Dedifferentiated amniotic fluid mesenchymal stem cell (primary cell): ENCODE measurements around the gene RAB29.

ENCODE experiments used
- DNase-seq: peaks from one replicate; pipeline ENCODE4 v3.0.0-alpha.2; 2016; ENCODE audit errors: extremely low spot score

The RAB29 gene

DNA sequence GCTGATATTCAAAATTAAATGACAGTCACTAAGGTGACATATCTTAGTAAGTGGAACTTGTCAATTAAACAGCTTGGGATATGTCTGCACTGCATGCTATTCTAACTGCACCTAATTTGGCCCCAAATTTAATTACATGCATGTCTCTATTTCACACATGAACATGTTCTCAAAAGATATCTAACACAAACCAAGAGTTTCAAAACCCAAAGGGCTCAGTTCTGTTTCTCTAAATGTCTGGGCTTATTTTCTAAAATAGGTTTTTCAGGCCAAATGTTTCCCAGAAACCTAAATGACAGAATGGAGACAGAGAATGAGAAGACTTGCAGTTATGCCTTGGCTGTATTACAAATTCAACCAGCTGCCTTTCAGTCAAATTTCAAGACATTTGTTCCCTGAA is 11.3 kb downstream of the RAB29 start:
- DNase-seq: no peak

DNA sequence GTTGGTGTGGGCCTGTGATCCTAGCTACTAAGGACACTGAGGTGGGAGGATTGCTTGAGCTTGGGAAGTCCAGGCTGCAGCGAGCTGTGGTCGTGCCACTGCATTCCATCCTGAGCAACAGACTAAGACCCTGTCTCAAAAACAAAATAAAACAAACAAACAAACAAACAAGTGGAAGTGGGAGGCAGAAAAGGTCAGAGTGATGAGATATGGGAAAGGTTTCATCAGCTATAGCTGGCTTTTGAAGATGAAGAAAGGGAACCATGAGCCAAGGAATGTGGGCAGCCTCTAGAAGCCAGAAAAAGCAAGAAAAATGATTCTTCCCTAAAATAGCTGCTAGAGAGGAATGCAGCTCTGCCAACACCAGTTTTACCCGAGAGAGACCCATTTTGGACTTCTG is 14.7 kb downstream of the RAB29 start:
- DNase-seq: no peak

GRCh38 chr1:205756552-205756951 is 18.7 kb downstream of the RAB29 start:
- DNase-seq: no peak

GRCh38 chr1:205754857-205755256 is 20.4 kb downstream of the RAB29 start:
- no peak for DNase-seq

DNA sequence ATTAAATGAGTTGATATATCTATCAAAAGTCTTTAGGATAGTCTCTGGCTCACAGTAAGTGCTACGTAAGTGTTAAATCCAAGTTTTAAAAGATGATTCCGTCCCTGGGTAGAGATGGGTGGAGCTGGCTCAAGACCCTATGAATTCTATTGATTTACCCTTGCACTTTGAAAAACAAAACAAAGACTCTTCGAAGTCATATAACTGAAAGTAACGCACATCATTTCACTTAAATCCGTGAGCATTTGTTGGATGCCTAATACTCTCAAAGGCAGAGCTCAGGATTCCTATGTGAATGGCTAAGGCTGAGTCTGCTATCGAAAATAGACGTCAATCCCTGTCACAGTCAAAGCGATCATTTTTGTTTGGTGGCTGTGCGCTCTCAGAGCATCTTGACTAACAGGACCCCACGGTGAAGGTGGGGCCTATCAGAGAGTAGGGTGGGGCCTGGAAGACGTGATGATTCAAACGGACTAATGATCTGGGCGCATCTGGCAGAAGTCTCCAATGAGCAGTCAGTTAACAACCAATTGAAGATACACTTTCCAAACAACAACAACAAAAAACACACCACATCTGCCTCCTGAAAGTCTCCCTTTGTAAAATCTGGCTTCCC is 24.1 kb downstream of the RAB29 start:
- DNase-seq: no peak

DNA sequence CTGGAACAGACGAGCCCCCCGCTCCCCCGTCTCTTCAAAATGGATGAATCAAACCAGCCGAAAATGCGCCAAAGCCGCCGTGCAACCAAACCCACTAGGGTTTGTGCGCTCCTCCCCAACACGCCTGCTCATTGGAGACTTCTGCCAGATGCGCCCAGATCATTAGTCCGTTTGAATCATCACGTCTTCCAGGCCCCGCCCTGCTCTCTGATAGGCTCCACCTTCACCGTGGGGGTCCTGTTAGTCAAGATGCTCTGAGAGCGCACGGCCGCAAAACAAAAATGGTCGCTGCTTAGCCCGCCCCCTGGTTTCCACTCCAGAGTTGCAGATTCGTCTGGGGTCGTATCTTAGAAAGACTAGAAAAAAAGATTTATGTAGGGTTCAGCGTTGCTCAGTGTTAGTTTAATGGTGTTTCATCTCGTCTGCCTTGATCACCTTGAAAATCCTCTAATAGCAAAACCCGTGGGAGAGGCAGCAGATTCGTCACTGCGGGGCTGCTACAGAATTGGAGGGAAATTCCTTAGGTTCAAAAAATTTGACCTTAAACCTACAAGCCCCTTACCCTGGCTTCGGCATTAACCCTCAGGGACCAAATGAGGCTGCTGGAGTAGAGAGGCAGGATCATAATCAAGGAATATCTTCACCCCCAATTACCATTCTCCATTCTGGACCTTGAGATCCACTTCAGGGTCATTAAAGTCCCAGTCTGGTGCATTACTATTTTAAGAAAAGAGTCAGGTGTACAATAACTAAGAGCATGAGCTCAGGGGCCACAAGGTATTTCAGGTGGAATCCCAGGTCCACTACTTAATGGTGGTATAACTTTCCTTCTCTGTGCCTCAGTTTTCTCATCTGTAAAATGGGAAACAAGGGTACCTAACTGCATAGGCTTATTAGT is 24.9 kb downstream of the RAB29 start, which contains the start of gene NUCKS1:
Gene NUCKS1, minus strand, starts transcription at position 45 of the 898 bp plus-strand sequence. CDS start 209 bp downstream, outside the sequence.
- peak; percentile 99 for DNase-seq

DNA sequence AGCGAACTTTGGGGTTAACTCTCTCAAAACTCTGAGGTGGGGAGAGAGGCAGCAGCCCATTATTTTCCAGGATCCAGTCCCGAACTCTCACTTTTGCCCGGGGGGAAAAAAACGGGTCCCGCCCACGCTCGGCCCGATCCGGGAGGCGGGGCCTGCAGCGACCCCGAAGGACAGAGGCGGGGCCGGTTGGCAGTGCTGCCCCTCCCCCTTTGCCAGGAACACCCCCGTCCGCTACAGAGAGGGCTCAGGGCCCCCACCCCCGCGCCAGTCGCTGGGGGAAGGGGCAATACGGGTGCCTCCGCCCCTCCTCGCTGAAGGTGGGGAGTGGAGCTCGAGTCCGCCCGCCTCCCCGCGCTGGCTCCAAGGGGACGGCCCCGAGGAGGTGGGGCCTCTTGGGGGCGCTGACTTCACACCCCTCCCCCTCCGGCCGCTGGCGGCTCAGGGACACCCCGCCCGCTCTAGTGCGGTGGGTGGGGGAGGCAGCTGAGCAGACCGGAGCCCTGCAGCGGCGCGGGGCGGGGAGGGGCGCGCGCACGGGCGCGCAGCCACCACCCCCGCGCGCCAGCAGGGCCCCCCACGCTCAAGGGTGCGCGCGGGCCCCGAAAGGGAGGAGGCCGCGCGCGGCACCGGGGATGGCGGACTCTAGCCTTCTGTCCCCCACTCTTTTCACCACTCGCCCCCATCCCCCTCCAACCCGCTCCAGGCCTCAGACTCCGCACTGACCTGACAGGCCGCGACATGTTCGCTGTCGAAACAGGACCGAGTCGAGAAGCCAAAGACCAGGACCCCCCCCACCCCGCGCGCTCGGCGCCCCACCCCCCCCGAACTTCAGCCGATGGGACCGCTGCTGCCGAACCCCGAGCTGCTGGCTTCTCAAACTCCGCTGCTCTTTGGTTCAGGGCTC is 25.8 kb downstream of the RAB29 start:
- DNase-seq: peak; percentile 90

- DNase-seq: peak; percentile 87
Measured at GRCh38 chr1:205748403-205749233, 26.7 kb downstream of the RAB29 start.

GRCh38 chr1:205746757-205747412 is 28.4 kb downstream of the RAB29 start:
- DNase-seq: no peak

DNA sequence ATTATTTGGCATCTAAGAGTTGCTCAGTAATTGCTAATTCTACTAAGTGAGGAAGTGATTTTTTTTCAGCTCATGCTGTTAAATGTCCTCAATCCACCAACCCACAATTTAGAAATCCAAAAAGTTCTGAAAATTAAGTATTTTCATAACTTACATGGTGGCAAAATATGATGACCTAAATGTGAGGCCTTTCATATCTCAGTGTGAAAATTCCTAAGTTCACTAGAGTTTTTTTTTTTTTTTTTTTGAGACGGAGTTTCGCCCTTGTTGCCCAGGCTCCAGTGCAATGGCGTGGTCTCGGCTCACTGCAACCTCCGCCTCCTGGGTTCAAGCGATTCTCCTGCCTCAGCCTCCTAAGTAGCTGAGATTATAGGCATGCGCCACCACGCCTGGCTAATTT is 30.9 kb downstream of the RAB29 start:
- DNase-seq: no peak

- no peak for DNase-seq
Measured at GRCh38 chr1:205743977-205744376, 31.3 kb downstream of the RAB29 start.

- DNase-seq: no peak
Measured at GRCh38 chr1:205741681-205742080, 33.6 kb downstream of the RAB29 start.

GRCh38 chr1:205739348-205740160 is 35.7 kb downstream of the RAB29 start:
- DNase-seq: peak; percentile 25

GRCh38 chr1:205735218-205735617 is 40.1 kb downstream of the RAB29 start:
- DNase-seq: no peak

- no peak for DNase-seq
Measured at GRCh38 chr1:205733438-205734175, 41.7 kb downstream of the RAB29 start.

GRCh38 chr1:205729945-205730610 is 45.2 kb downstream of the RAB29 start:
- no peak for DNase-seq

DNA sequence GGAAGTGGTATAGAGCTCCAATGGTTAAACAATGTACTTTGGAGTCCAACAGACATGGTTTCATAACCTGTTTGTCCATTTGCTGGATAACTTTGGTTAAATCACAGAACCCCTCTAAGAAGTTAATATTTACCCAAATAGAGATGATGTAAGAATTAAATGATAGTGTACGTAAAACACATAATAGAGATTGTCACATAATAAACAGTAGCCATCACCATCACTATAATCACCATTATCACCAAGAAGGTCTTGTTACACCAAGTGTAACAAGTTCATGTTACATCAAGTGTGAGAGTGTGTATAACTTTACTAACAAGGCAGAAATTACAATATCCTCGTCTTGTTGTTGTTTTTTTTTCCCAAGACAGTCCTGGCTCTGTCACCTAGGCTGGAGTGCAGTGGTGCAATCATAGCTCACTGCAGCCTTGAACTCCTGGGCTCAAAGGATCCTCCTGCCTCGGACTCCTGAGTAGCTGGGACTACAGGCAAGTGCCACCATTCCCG is 48.6 kb downstream of the RAB29 start:
- DNase-seq: no peak

GRCh38 chr1:205725514-205725913 is 49.8 kb downstream of the RAB29 start:
- DNase-seq: no peak
